Hepatocyte (in vitro differentiated cells): Measurements from ENCODE around the gene ARFIP1. TPM values are rescaled to one million over a fixed set of nuclear protein-coding genes. Genes with fewer than 3 reads are reported as not detected.

Experiments used
- DNase-seq: peaks from one replicate; pipeline ENCODE4 v3.0.0-alpha.2; 2016; ENCODE audit warnings: low spot score
- H2AFZ ChIP-seq: fragments of 200-600 bp; sonication (generic); 2 replicates; pipeline ENCODE4 v1.6.0; 2016; ENCODE audit warnings: antibody characterized with exemption, mild to moderate bottlenecking
- H3K27ac ChIP-seq: fragments of 200-600 bp; sonication (generic); 2 replicates; pipeline ENCODE4 v1.5.1; 2016; ENCODE audit warnings: mild to moderate bottlenecking
- H3K27me3 ChIP-seq: fragments of 200-600 bp; sonication (generic); 2 replicates; pipeline ENCODE4 v1.6.1; 2016
- H3K36me3 ChIP-seq: fragments of 200-600 bp; sonication (generic); replicated peaks from 2 replicates; pipeline ENCODE4 v1.5.1; 2016; ENCODE audit warnings: low read depth; ENCODE audit not compliant: insufficient read depth
- H3K4me1 ChIP-seq: fragments of 200-600 bp; sonication (generic); 2 replicates; pipeline ENCODE4 v1.5.1; 2016; ENCODE audit warnings: mild to moderate bottlenecking, moderate library complexity; ENCODE audit not compliant: insufficient read depth
- H3K4me2 ChIP-seq: fragments of 200-600 bp; sonication (generic); 2 replicates; pipeline ENCODE4 v1.6.0; 2016
- H3K4me3 ChIP-seq: fragments of 200-600 bp; sonication (generic); 2 replicates; pipeline ENCODE4 v1.5.1; 2016; ENCODE audit warnings: mild to moderate bottlenecking
- H3K79me2 ChIP-seq: fragments of 200-600 bp; sonication (generic); 2 replicates; pipeline ENCODE4 v1.6.0; 2017; ENCODE audit warnings: mild to moderate bottlenecking
- H3K9me2 ChIP-seq: fragments of 200-600 bp; sonication (generic); replicated peaks from 2 replicates; pipeline ENCODE4 v1.6.0; 2017; ENCODE audit warnings: mild to moderate bottlenecking; ENCODE audit not compliant: insufficient read depth
- H3K9me3 ChIP-seq: fragments of 200-600 bp; sonication (generic); 2 replicates; pipeline ENCODE4 v1.5.1; 2016; ENCODE audit warnings: low read depth, mild to moderate bottlenecking
- H4K20me1 ChIP-seq: fragments of 200-600 bp; sonication (generic); 2 replicates; pipeline ENCODE4 v1.6.0; 2016; ENCODE audit warnings: mild to moderate bottlenecking; ENCODE audit not compliant: insufficient read depth, poor library complexity, severe bottlenecking
- CTCF ChIP-seq: fragments of 200-600 bp; sonication (generic); IDR thresholded peaks from 2 replicates; pipeline ENCODE4 v1.5.1; 2016; ENCODE audit warnings: antibody characterized with exemption, mild to moderate bottlenecking; ENCODE audit not compliant: poor library complexity
- EZH2 ChIP-seq: fragments of 200-600 bp; sonication (generic); IDR thresholded peaks from 2 replicates; pipeline ENCODE4 v1.6.1; 2016; ENCODE audit warnings: antibody characterized with exemption, mild to moderate bottlenecking, borderline replicate concordance
- EZH2phosphoT487 ChIP-seq: fragments of 200-600 bp; sonication (generic); IDR thresholded peaks from one replicate; pipeline ENCODE4 v1.6.1; 2018; ENCODE audit warnings: antibody characterized with exemption, mild to moderate bottlenecking, low read depth, moderate library complexity; ENCODE audit not compliant: unreplicated experiment, severe bottlenecking
- WGBS: methylation state at CpG from one replicate; pipeline ENCODE4 v1.1.6; 2016; ENCODE audit warnings: low lambda C conversion rate; ENCODE audit errors: missing lambda C conversion rate; 5-methylcytosine and 5-hydroxymethylcytosine counted together
- polyA plus RNA-seq: library from polyadenylated mRNA; unstranded; fragments of >200 nt; fragmentation: Nextera tagmentation; extraction: Ambion mirVana; gene quantifications from 2 replicates; pipeline ENCODE4 v1.2.1, GENCODE V29; 2016
- total RNA-seq: library from RNA; depleted of rRNA; stranded (reverse); fragments of >200 nt; gene quantifications from 2 replicates; pipeline ENCODE4 v1.2.3, GENCODE V29; 2014

The ARFIP1 gene
- total and polyA plus RNA-seq, 2 experiments from 2014 or later: 21.7 to 39.1 TPM

DNA sequence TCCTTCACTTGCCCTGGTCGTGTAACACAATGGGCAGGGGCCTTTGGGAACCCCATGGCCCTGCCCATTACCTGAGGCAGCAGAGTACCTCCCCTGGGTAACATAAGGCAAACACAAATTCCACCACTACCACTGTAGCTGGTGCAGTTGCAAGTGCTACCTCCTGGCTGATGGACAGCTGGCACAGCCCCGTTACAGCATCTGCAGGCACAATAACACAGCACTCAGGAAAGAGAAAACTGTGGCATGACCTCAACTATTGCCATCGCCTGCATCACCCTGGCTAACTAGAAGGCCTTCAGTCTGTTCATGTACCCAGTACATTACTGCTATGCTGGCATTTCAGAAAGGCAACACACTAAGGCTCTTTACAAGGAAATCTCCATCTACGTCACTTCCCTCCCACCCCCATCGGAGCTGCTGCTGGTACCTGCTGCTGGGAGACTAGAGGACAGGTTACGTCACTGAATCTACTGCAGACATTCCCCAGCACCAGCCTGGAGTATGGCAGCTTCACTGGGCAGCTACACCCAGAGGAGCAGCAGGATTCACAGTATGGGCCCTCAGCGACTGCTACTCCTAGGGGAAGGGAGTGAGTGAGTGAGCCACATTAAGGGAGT is 39.4 kb downstream of the ARFIP1 start:
- no peaks in the 10 kb centered on the region for H3K9me2 ChIP-seq
- no peaks in the 10 kb centered on the region for H3K27me3 ChIP-seq
- H3K9me3 ChIP-seq: peaks cover 7% of the 10 kb centered on the region
- WGBS: 90% methylated on average over 7 of the region's 7 CpGs
- H3K36me3 ChIP-seq: no peaks in the 10 kb centered on the region
- no peak overlapping the region for H3K27ac ChIP-seq
- TF ChIP-seq CTCF (no peak), EZH2 (no peak), EZH2phosphoT487 (no peak)
- no peak for DNase-seq
- H3K79me2 ChIP-seq: peaks cover 18% of the 10 kb centered on the region
- no peak overlapping the region for H3K4me3 ChIP-seq
- H2AFZ ChIP-seq: no peak overlapping the region
- H3K4me2 ChIP-seq: no peak overlapping the region
- H4K20me1 ChIP-seq: no peaks in the 10 kb centered on the region
- H3K4me1 ChIP-seq: no peaks in the 10 kb centered on the region

DNA sequence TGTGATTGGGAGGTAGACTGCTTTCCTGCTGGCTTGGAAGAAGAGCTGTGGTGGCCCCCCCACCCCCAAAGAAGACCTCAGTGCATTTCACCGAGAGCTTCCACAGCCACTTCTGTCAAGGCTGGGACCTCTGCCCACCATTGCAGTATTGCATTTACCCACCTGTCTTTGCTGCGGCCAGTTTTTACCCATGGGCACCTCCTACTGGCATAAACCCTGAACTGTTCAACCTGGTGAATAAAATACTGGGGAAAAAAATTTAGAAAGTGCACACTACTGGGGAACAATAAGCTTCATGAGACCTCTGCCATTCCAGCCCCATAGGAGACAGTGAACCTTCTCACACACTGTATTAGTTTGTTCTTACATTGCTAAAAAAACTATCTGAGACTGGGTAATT is 40.3 kb downstream of the ARFIP1 start:
- TF ChIP-seq EZH2 (no peak), EZH2phosphoT487 (no peak), CTCF (no peak)
- no peak overlapping the region for H3K27ac ChIP-seq
- no peaks in the 10 kb centered on the region for H3K4me1 ChIP-seq
- H4K20me1 ChIP-seq: no peaks in the 10 kb centered on the region
- H2AFZ ChIP-seq: no peak overlapping the region
- H3K4me3 ChIP-seq: no peak overlapping the region
- H3K9me3 ChIP-seq: peaks cover 7% of the 10 kb centered on the region
- 94% methylated on average over 2 of the region's 2 CpGs for WGBS
- H3K27me3 ChIP-seq: no peaks in the 10 kb centered on the region
- no peaks in the 10 kb centered on the region for H3K36me3 ChIP-seq
- H3K79me2 ChIP-seq: peaks cover 16% of the 10 kb centered on the region
- no peak for DNase-seq
- H3K4me2 ChIP-seq: no peak overlapping the region
- no peaks in the 10 kb centered on the region for H3K9me2 ChIP-seq

DNA sequence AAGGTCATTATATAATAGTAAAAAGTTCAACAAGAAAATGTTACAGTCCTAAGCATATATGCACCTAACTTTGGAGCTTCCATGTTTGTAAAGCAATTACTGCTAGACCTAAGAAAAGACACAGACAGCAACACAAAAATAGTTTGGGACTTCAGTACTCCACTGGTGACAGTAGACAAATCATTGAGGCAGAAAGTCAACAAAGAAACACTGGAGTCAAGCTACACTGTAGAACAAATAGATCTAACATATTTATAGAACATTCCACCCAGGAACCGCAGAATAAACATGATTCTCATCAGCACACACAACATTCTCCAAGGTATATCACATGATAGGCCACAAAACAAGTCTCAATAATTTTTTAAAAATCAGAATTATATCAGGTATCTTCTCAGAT is 42.6 kb downstream of the ARFIP1 start:
- Histone ChIP-seq H3K27ac (no peak overlapping the region), H2AFZ (no peak overlapping the region), H3K79me2 (peaks cover 10% of the 10 kb centered on the region), H4K20me1 (no peaks in the 10 kb centered on the region), H3K4me1 (no peaks in the 10 kb centered on the region), H3K9me2 (no peaks in the 10 kb centered on the region), H3K36me3 (no peaks in the 10 kb centered on the region), H3K9me3 (peaks cover 7% of the 10 kb centered on the region), H3K4me2 (no peak overlapping the region), H3K4me3 (no peak overlapping the region), H3K27me3 (no peaks in the 10 kb centered on the region)
- no peak for TF ChIP-seq EZH2phosphoT487
- no peak for TF ChIP-seq EZH2
- TF ChIP-seq CTCF: no peak
- WGBS: 100% methylated on average over 1 of the region's 1 CpG
- no peak for DNase-seq

- H3K9me3 ChIP-seq: peaks cover 7% of the 10 kb centered on the region
- 96% methylated on average over 2 of the region's 2 CpGs for WGBS
- peaks cover 10% of the 10 kb centered on the region for H3K79me2 ChIP-seq
- H4K20me1 ChIP-seq: no peaks in the 10 kb centered on the region
- H3K27me3 ChIP-seq: no peaks in the 10 kb centered on the region
- H3K4me3 ChIP-seq: no peak overlapping the region
- H2AFZ ChIP-seq: no peak overlapping the region
- no peaks in the 10 kb centered on the region for H3K9me2 ChIP-seq
- H3K27ac ChIP-seq: no peak overlapping the region
- DNase-seq: no peak
- TF ChIP-seq EZH2phosphoT487: no peak
- no peaks in the 10 kb centered on the region for H3K36me3 ChIP-seq
- no peak overlapping the region for H3K4me2 ChIP-seq
- no peaks in the 10 kb centered on the region for H3K4me1 ChIP-seq
Measured at GRCh38 chr4:152824561-152824960, 44.8 kb downstream of the ARFIP1 start.
